ENCODE results near the gene ZNF189.

ZNF189 gene

DNA sequence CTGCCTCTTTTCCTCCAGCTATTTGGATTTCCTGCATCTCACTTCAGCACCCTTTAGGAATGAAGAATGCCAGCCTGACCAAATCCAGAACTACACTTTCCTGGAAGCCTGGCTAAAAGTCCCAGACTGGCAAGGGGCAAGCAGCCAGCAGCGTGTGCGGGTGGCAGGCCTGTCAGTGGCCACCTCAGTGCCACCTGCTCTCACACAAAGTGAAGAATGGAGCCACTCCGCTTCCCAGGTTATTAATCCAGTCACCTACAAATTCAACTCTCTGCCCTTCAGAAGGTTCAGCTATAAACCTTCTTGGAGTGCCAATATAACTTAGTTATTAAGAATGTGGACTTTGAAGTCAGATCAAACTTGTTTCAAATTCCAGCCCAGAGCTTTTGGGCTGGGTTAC lies 43.7 kb downstream of the ZNF189 start:
- DNase-seq (ENCODE audit: low spot score), result no peak
- TF ChIP-seq, protein P1, sequence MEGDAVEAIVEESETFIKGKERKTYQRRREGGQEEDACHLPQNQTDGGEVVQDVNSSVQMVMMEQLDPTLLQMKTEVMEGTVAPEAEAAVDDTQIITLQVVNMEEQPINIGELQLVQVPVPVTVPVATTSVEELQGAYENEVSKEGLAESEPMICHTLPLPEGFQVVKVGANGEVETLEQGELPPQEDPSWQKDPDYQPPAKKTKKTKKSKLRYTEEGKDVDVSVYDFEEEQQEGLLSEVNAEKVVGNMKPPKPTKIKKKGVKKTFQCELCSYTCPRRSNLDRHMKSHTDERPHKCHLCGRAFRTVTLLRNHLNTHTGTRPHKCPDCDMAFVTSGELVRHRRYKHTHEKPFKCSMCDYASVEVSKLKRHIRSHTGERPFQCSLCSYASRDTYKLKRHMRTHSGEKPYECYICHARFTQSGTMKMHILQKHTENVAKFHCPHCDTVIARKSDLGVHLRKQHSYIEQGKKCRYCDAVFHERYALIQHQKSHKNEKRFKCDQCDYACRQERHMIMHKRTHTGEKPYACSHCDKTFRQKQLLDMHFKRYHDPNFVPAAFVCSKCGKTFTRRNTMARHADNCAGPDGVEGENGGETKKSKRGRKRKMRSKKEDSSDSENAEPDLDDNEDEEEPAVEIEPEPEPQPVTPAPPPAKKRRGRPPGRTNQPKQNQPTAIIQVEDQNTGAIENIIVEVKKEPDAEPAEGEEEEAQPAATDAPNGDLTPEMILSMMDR (IDR thresholded peaks at IDR 0.05; ENCODE audit: borderline replicate concordance, control extremely low read depth, extremely low read depth, insufficient read depth, missing control alignments), result no peak
- in situ Hi-C loops (cut with MboI; ENCODE audit: low sequenced_read_pairs, unreplicated experiment), result no loop called here

DNA sequence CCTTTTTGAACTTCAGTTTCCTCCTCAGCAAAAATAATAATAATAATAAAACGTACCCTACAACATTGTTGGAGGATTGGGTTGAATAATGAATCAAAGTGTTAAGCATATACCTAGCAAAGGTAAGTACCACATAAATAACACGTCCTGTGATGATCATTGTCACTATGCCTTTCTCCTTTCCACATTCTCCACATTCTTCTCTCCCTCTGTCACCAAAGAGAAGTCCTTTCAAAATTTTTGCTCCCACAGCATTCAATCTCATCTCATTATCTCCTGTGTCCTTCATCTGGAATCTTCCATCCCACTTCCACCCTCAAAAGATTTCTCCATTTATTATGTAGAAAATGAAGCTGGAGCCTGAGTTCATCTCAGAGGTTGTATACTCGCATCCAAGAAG lies 44.1 kb downstream of the ZNF189 start:
- no peak for DNase-seq (ENCODE audit: low spot score)
- in situ Hi-C loops (cut with MboI; ENCODE audit: low sequenced_read_pairs, unreplicated experiment), result no loop called here
- TF ChIP-seq, protein P1 (IDR thresholded peaks at IDR 0.05; ENCODE audit: borderline replicate concordance, control extremely low read depth, extremely low read depth, insufficient read depth, missing control alignments), result no peak

DNA sequence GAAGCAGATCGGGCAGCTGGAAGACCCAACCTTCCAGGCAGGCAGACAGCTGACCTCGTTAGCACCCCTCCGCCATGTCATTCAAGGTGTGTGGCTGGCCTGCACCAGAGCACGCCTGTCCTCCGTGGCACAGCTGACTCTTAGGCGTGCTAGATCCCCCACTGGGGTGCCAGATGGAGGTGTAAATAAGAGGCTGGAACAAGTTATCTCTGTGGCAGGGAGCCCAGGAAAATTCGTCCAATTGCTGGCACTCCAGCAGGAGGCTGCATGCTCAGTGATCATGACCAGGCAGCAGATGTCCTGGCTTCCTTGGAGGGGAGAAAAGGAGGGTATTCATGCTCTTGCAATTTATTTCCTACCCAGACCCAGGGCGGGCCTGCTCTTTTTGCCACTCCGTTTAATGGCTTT lies 44.7 kb downstream of the ZNF189 start:
- TF ChIP-seq, protein P1 (IDR thresholded peaks at IDR 0.05; ENCODE audit: borderline replicate concordance, control extremely low read depth, extremely low read depth, insufficient read depth, missing control alignments), result no peak
- no peak for DNase-seq (ENCODE audit: low spot score)
- in situ Hi-C loops (cut with MboI; ENCODE audit: low sequenced_read_pairs, unreplicated experiment), result no loop called here

DNA sequence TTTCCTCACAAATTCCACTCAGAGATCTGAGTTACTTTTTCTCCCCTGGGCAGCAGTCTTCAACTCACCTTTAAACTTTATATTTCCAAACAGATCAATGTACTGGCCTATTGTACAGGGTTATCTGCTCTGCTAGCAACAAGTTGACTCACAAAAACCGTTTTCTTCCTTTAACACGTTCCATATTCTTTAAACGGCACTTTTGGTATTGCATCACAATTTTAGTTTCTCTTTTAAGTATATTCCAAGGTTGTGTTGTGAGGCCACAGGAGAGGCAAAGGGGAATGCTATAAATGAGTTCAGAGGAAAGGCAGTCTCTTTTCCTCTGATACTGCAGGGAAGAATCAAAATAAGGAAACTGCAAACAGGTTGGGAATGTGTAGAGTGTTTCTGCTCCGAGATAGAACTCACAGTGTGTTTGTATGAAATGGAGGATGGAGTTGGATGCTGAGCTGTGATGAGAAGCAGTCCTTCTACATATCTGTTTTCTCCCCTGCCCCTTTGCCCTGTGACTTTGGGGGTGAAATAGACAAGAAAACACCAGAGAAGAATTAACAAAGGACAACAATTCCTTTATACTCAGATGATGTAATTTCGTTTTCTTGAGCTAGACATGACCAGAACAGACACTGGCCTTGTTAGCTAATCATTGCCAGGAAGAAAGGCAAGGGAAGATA lies 46.8 kb downstream of the ZNF189 start:
- in situ Hi-C loops (cut with MboI; ENCODE audit: low sequenced_read_pairs, unreplicated experiment), result no loop called here
- DNase-seq (ENCODE audit: low spot score), result no peak
- TF ChIP-seq, protein P1 (IDR thresholded peaks at IDR 0.05; ENCODE audit: borderline replicate concordance, control extremely low read depth, extremely low read depth, insufficient read depth, missing control alignments), result no peak

DNA sequence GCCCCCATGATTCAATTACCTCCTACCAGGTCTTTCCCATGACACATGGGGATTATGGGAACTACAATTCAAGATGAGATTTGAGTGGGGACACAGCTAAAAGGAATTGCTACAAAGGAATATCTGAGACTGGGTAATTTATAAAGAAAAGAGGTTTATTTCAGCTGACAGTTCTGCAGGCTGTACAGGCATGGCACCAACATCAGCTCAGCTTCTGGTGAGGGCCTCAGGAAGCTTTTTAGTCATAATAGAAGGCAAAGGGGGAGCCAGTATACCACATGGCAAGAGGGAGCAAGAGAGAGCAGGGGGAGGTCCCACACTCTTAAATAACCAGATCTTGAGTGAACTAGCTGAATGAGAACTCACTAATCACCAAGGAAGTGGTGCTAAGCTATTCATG lies 48.1 kb downstream of the ZNF189 start:
- in situ Hi-C loops (cut with MboI; ENCODE audit: low sequenced_read_pairs, unreplicated experiment), result no loop called here
- TF ChIP-seq, protein P1 (IDR thresholded peaks at IDR 0.05; ENCODE audit: borderline replicate concordance, control extremely low read depth, extremely low read depth, insufficient read depth, missing control alignments), result no peak
- no peak for DNase-seq (ENCODE audit: low spot score)

DNA sequence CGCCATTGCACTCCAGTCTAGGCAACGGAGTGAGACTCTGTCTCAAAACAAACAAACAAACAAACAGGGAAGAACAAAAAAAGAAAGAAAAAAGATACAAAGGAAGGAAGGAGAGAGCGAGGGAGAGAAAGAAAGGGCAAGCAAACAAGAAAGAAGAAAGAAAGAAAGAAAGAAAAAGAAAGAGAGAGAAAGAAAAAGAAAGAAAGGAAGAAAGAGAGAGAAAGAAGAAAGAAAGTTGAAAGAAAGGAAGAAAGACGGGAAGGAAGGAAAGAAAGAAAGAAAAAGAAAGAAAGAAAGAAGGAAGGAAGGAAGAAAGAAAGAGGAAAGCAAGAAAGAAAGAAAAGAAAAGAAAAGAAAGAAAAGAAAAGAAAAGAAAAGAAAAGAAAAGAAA lies 50.0 kb downstream of the ZNF189 start:
- no peak for DNase-seq (ENCODE audit: low spot score)
- in situ Hi-C loops (cut with MboI; ENCODE audit: low sequenced_read_pairs, unreplicated experiment), result no loop called here
- TF ChIP-seq, protein P1 (IDR thresholded peaks at IDR 0.05; ENCODE audit: borderline replicate concordance, control extremely low read depth, extremely low read depth, insufficient read depth, missing control alignments), result no peak
